SK-MEL-5 (cell line): ENCODE results near the gene SNAPC2. TPM values are rescaled to one million over a fixed set of nuclear protein-coding genes. Genes with fewer than 3 reads are reported as not detected.

Experiments used
- DNase-seq: peaks from one replicate; pipeline ENCODE4 v3.0.0-alpha.2; 2016; ENCODE audit warnings: low read depth, low spot score
- in situ Hi-C: cut with HindIII; loops from 2 replicates; pipeline ENCODE4 v1.10.0; 2016; ENCODE audit warnings: low sequenced_read_pairs, high pct_unique_total_duplicates, low pct_unique_long_range_greater_than_20kb
- total RNA-seq: library from RNA; depleted of rRNA; stranded (reverse); fragments of >200 nt; shearing (Covaris generic); gene quantifications from 2 replicates; pipeline ENCODE4 v1.2.3, GENCODE V29; 2014; rRNA removed

SNAPC2 gene
- total RNA-seq, 1 experiment from 2014 or later = 16.7 TPM

- in situ Hi-C loops = no loop called here
- DNase-seq = no peak
Measured at GRCh38 chr19:7968796-7969554, 48.8 kb downstream of the SNAPC2 start.

GRCh38 chr19:7969555-7969939 lies 49.4 kb downstream of the SNAPC2 start:
- DNase-seq = no peak
- in situ Hi-C loops = no loop called here

GRCh38 chr19:7970716-7971448 lies 50.7 kb downstream of the SNAPC2 start:
- peak; percentile 68 for DNase-seq
- in situ Hi-C loops = no loop called here

GRCh38 chr19:7971553-7972520 lies 51.7 kb downstream of the SNAPC2 start:
- in situ Hi-C loops = no loop called here
- no peak for DNase-seq

Other genes starting within 250 kb of the SNAPC2 start
- gene MCEMP1, start 243.2 kb upstream of the SNAPC2 start, total RNA-seq = not detected in 2 replicates
- 37.5 and 54.0 TPM in 2 replicates for gene TRAPPC5, start 239.5 kb upstream of the SNAPC2 start, total RNA-seq
- not detected in 2 replicates for gene FCER2, start 218.2 kb upstream of the SNAPC2 start, total RNA-seq
- not detected in 2 replicates for gene CLEC4G, start 188.2 kb upstream of the SNAPC2 start, total RNA-seq
- not detected in 2 replicates for gene CD209, start 172.8 kb upstream of the SNAPC2 start, total RNA-seq
- not detected in 2 replicates for gene CLEC4M, start 157.1 kb upstream of the SNAPC2 start, total RNA-seq
- 4.8 and 7.2 TPM in 2 replicates for gene EVI5L, start 90.1 kb upstream of the SNAPC2 start, total RNA-seq
- gene PRR36, start 45.9 kb upstream of the SNAPC2 start, total RNA-seq = 0.72 TPM in 1 of 2 replicates, not detected in the other
- 0.08 TPM in 1 of 2 replicates, not detected in the other for gene LRRC8E, start 31.8 kb upstream of the SNAPC2 start, total RNA-seq
- gene MAP2K7, start 16.5 kb upstream of the SNAPC2 start, total RNA-seq = 5.7 and 6.4 TPM in 2 replicates
- gene TGFBR3L, start 5.5 kb upstream of the SNAPC2 start, total RNA-seq = not detected in 2 replicates
- gene CTXN1, start 5.8 kb downstream of the SNAPC2 start, total RNA-seq = 0.37 and 0.42 TPM in 2 replicates
- gene TIMM44, start 23.3 kb downstream of the SNAPC2 start, total RNA-seq = 71.4 and 76.4 TPM in 2 replicates
- gene ELAVL1, start 85.3 kb downstream of the SNAPC2 start, total RNA-seq = 37.8 and 40.4 TPM in 2 replicates
- not detected in 2 replicates for gene CCL25, start 132.4 kb downstream of the SNAPC2 start, total RNA-seq
- not detected in 2 replicates for gene FBN3, start 229.3 kb downstream of the SNAPC2 start, total RNA-seq